HuH-7 (cell line): ENCODE data around the gene CPA5.

Experiments
- DNase-seq: peaks from one replicate; pipeline ENCODE4 v3.0.0; 2011; ENCODE audit warnings: low spot score

CPA5 gene

GRCh38 chr7:130332259-130333053, 12.2 kb upstream of the CPA5 start:
- no peak for DNase-seq

GRCh38 chr7:130333832-130334231, 10.8 kb upstream of the CPA5 start:
- DNase-seq = no peak

- DNase-seq = no peak
These were observed 10.3 kb upstream of the CPA5 start for GRCh38 chr7:130334274-130334673.

GRCh38 chr7:130337410-130337971, 7.1 kb upstream of the CPA5 start:
- no peak for DNase-seq

- DNase-seq = no peak
These were observed 6.4 kb upstream of the CPA5 start for GRCh38 chr7:130338233-130338632.

GRCh38 chr7:130341882-130342281, 2.7 kb upstream of the CPA5 start:
- DNase-seq = no peak

GRCh38 chr7:130342701-130343380, 1.8 kb upstream of the CPA5 start:
- no peak for DNase-seq

GRCh38 chr7:130345136-130345535, 520 bp downstream of the CPA5 start:
- no peak for DNase-seq

GRCh38 chr7:130345725-130346124, 1.1 kb downstream of the CPA5 start:
- DNase-seq = no peak

GRCh38 chr7:130346177-130346905, 1.7 kb downstream of the CPA5 start:
- no peak for DNase-seq

GRCh38 chr7:130346941-130347340, 2.3 kb downstream of the CPA5 start:
- DNase-seq = no peak

GRCh38 chr7:130349911-130350782, 5.5 kb downstream of the CPA5 start:
- no peak for DNase-seq

GRCh38 chr7:130350945-130351790, 6.6 kb downstream of the CPA5 start:
- no peak for DNase-seq

- DNase-seq = no peak
These were observed 7.1 kb downstream of the CPA5 start for GRCh38 chr7:130351791-130352090.

GRCh38 chr7:130352194-130353074, 7.8 kb downstream of the CPA5 start:
- no peak for DNase-seq

GRCh38 chr7:130353196-130353595, 8.6 kb downstream of the CPA5 start:
- no peak for DNase-seq

- DNase-seq = no peak
These were observed 11.7 kb downstream of the CPA5 start for GRCh38 chr7:130356121-130356875.

GRCh38 chr7:130356876-130357611, 12.4 kb downstream of the CPA5 start:
- no peak for DNase-seq
